Measurements from ENCODE around the gene MOCS3. TPM values are rescaled to one million over a fixed set of nuclear protein-coding genes. Genes with fewer than 3 reads are reported as not detected.

MOCS3 gene, protein sequence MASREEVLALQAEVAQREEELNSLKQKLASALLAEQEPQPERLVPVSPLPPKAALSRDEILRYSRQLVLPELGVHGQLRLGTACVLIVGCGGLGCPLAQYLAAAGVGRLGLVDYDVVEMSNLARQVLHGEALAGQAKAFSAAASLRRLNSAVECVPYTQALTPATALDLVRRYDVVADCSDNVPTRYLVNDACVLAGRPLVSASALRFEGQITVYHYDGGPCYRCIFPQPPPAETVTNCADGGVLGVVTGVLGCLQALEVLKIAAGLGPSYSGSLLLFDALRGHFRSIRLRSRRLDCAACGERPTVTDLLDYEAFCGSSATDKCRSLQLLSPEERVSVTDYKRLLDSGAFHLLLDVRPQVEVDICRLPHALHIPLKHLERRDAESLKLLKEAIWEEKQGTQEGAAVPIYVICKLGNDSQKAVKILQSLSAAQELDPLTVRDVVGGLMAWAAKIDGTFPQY
- total RNA-seq (2022; extraction: Qiagen RNA extraction; ENCODE audit: low read depth) = 5.9 to 6.5 TPM (median 6.3 TPM) in 5 replicates

DNA sequence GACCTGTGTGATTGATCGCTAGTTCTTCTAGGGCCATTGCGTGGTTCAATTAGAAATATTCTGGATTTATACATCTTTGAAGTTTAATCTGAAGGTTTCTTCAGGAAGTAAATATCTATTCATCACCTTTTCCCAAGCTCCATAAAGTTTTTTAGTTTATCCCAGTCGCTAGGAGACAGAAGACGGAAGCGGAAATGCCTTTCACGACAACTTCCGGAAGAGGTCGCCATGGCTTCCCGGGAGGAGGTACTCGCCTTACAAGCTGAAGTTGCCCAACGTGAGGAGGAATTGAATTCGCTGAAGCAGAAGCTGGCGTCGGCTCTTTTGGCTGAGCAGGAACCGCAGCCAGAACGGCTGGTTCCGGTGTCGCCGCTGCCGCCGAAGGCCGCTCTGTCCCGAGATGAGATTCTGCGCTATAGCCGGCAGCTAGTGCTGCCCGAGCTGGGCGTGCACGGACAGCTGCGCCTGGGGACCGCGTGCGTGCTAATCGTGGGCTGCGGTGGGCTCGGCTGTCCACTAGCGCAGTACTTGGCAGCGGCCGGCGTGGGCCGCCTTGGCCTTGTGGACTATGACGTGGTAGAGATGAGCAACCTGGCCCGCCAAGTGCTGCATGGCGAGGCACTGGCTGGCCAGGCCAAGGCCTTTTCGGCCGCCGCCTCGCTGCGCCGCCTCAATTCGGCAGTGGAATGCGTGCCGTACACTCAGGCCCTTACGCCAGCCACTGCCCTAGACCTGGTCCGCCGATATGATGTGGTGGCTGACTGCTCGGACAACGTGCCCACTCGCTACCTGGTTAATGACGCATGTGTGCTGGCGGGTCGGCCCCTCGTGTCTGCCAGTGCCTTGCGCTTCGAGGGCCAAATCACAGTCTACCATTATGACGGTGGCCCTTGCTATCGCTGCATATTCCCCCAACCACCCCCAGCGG is at the start of gene MOCS3:
Gene MOCS3, plus strand, starts transcription at position 204 of the 928 bp plus-strand sequence. Its CDS starts 25 bp downstream, at position 229.

DNA sequence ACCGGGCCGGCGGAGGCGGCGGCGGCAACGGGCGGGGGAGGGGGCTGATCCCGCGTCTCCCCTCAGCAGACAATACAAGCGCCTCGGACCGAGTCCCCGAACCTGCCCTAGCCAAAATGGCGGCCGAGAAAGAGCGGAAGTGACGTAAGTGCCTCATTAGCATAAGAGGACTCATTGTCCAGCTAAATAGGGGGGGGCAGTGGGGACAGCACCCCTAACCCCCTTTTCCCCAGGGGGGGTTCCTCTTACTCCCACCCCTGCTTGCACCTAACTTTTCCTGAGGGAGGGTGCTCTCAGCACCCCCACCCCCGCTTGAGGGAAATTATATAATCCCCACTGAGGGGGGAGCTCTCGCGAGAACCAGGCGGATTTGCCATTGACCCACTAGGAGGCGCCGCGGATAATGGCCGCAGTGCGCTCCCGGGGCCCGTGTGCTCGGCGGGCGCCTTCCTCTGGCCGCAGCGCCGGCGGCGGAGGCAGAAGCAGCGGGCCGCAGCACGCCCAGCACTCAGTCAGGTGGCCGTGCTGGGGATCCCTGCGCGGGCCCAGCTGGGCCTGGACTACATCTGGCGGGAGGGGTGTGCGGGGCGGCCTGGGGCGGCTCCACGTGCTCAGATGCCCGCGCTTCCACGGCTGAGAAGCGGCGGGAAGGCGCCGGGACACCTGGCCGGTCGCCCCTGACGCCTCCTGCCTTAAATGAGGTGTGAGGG is 27.2 kb upstream of the MOCS3 start, which contains the start of gene ADNP:
Gene ADNP, minus strand, starts transcription at position 132 of the 710 bp plus-strand sequence. CDS start 27,441 bp downstream, outside the sequence.

DNA sequence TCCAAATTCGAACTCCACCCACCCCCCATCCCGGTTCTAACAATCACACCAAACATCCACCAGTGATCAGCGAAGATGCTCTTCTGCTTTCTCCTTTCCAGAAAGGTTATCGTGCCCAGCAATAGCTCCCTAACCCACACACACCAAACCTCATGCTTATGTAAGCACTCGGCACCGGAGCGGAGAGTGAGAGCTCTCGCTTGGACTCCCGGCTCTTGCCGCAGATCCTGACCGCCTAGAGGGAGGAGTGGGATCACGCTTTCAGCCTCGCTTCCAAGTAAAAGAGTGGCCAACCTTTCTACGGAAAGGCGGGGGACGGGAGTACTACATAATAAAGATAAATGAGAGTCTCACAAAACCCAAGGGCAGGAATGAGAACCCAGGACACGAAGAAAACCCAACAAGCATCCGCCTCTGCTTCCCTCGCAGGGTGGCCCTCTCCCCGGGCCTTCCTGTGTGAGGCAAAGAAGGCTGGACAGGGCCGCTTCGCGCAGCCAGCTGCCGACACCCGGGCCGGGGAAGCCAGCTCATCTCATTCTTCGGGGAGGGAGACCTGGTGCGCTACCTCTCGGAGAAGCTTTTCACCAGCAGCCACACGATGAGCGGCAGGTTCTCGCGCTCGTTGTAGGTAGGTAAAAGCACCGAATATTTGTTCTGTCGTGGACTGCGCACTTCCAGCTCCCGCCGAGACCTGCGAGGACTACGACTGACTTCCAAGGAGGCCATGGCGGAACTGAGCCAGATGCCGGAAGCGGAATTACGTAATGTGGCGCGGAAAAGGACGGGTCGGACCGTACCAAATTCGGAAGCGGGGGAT is 612 bp upstream of the MOCS3 start, which contains the start of gene DPM1:
Gene DPM1, minus strand, starts transcription at position 735 of the 817 bp plus-strand sequence. Its CDS starts 9 bp downstream, at position 726.

Other genes with a start within 250 kb of the MOCS3 start
- 2.2 to 4.3 TPM (median 3.0 TPM) in 5 replicates for gene PARD6B, start 227.2 kb upstream of the MOCS3 start, total RNA-seq (2022; extraction: Qiagen RNA extraction; ENCODE audit: low read depth)
- gene BCAS4, start 163.8 kb upstream of the MOCS3 start, total RNA-seq (2022; extraction: Qiagen RNA extraction; ENCODE audit: low read depth) = 28.7 to 35.0 TPM (median 30.6 TPM) in 5 replicates
- gene ADNP, start 27.4 kb upstream of the MOCS3 start, total RNA-seq (2022; extraction: Qiagen RNA extraction; ENCODE audit: low read depth) = 40.2 to 54.3 TPM (median 43.9 TPM) in 5 replicates
- 70.2 to 98.3 TPM (median 73.8 TPM) in 5 replicates for gene DPM1, start 286 bp upstream of the MOCS3 start, total RNA-seq (2022; extraction: Qiagen RNA extraction; ENCODE audit: low read depth)
- 16.0 to 30.8 TPM (median 20.1 TPM) in 5 replicates for gene KCNG1, start 64.3 kb downstream of the MOCS3 start, total RNA-seq (2022; extraction: Qiagen RNA extraction; ENCODE audit: low read depth)